ENCODE measurements around the gene MYOCD.
A peak's percentile ranks its signal among the peaks of the same experiment; 100 is the strongest.

The MYOCD gene

GRCh38 chr17:12712415-12712814 is 46.7 kb downstream of the MYOCD start:
- no peak for DNase-seq

- DNase-seq: no peak
Observed at GRCh38 chr17:12712941-12713340, 47.3 kb downstream of the MYOCD start.

- no peak for DNase-seq
Observed at GRCh38 chr17:12719948-12720347, 54.3 kb downstream of the MYOCD start.

- DNase-seq: no peak
Observed at GRCh38 chr17:12721581-12721980, 55.9 kb downstream of the MYOCD start.

- DNase-seq: no peak
Observed at GRCh38 chr17:12722282-12722681, 56.6 kb downstream of the MYOCD start.

GRCh38 chr17:12726131-12726530 is 60.4 kb downstream of the MYOCD start:
- DNase-seq: no peak

- DNase-seq: no peak
Observed at GRCh38 chr17:12727076-12727760, 61.5 kb downstream of the MYOCD start.

- DNase-seq: no peak
Observed at GRCh38 chr17:12727881-12728280, 62.2 kb downstream of the MYOCD start.

- no peak for DNase-seq
Observed at GRCh38 chr17:12729086-12729485, 63.4 kb downstream of the MYOCD start.

GRCh38 chr17:12730421-12730820 is 64.7 kb downstream of the MYOCD start:
- DNase-seq: no peak

GRCh38 chr17:12730931-12731521 is 65.3 kb downstream of the MYOCD start:
- DNase-seq: peak in 6 of 51 donors; percentile 2 to 19 (median 5)

GRCh38 chr17:12731839-12732238 is 66.1 kb downstream of the MYOCD start:
- no peak for DNase-seq

- no peak for DNase-seq
Observed at GRCh38 chr17:12732366-12732765, 66.7 kb downstream of the MYOCD start.

GRCh38 chr17:12734926-12735325 is 69.2 kb downstream of the MYOCD start:
- no peak for DNase-seq

- no peak for DNase-seq
Observed at GRCh38 chr17:12735517-12735916, 69.8 kb downstream of the MYOCD start.

GRCh38 chr17:12736526-12736925 is 70.8 kb downstream of the MYOCD start:
- no peak for DNase-seq

GRCh38 chr17:12737740-12738469 is 72.2 kb downstream of the MYOCD start:
- DNase-seq: no peak

- DNase-seq: no peak
Observed at GRCh38 chr17:12738624-12739023, 72.9 kb downstream of the MYOCD start.

GRCh38 chr17:12739500-12739899 is 73.8 kb downstream of the MYOCD start:
- DNase-seq: no peak

- DNase-seq: no peak
Observed at GRCh38 chr17:12743046-12743445, 77.4 kb downstream of the MYOCD start.

GRCh38 chr17:12744298-12744697 is 78.6 kb downstream of the MYOCD start:
- no peak for DNase-seq

- no peak for DNase-seq
Observed at GRCh38 chr17:12744786-12745185, 79.1 kb downstream of the MYOCD start.

- no peak for DNase-seq
Observed at GRCh38 chr17:12745486-12745885, 79.8 kb downstream of the MYOCD start.

All from hypothalamus (tissue), 51 donors.